Esophagus squamous epithelium (tissue), 5 donors: Measurements from ENCODE around the gene NSMCE3. TPM values are rescaled to one million over a fixed set of nuclear protein-coding genes. Genes with fewer than 3 reads are reported as not detected.

Experiments
- DNase-seq: peaks from one replicate; lab custom pipeline; 2025; lab: John Stamatoyannopoulos, UW
- H3K27ac ChIP-seq, 4 donors: fragments of 200-600 bp; sonication (generic); one replicate each; pipeline ENCODE4 v1.5.1; 2016 to 2019; ENCODE audit warnings: mild to moderate bottlenecking in 1 of 4
- H3K27me3 ChIP-seq, 4 donors: fragments of 200-600 bp; sonication (generic); 1 replicate in 3 of 4; 2 replicates in 1 of 4; pipeline versions ENCODE4 v1.5.1 to v1.6.0; 2017 to 2021; ENCODE audit warnings: antibody characterized with exemption in 1 of 4
- H3K36me3 ChIP-seq, 3 donors: fragments of 200-600 bp; sonication (generic); one replicate each; pipeline ENCODE4 v1.5.1; 2016 to 2019
- H3K4me1 ChIP-seq, 3 donors: fragments of 200-600 bp; sonication (generic); one replicate each; pipeline ENCODE4 v1.5.1; 2017 to 2019
- H3K4me3 ChIP-seq, 4 donors: fragments of 200-600 bp; sonication (generic); 1 replicate in 3 of 4; 2 replicates in 1 of 4; pipeline ENCODE4 v1.5.1; 2016 to 2019; ENCODE audit warnings: mild to moderate bottlenecking in 2 of 4, moderate library complexity in 1 of 4
- H3K9me3 ChIP-seq, 3 donors: fragments of 200-600 bp; sonication (generic); one replicate each; pipeline ENCODE4 v1.5.1; 2016 to 2019
- CTCF ChIP-seq, 6 experiments: fragments of 450-650 bp in 4 of 6; fragments of 200-600 bp in 2 of 6; sonication (generic) in 2 of 6; IDR thresholded peaks; one replicate each; pipeline ENCODE4 v1.5.1; 2016 to 2019; ENCODE audit warnings: antibody characterized with exemption in 6 of 6, mild to moderate bottlenecking in 4 of 6, moderate library complexity in 4 of 6
- POLR2A ChIP-seq, 4 donors: fragments of 450-650 bp; IDR thresholded peaks; one replicate each; pipeline ENCODE4 v1.6.1; 2017; ENCODE audit warnings: antibody characterized with exemption in 4 of 4, mild to moderate bottlenecking in 4 of 4, moderate library complexity in 3 of 4
- WGBS, 2 donors: methylation state at CpG; one replicate each; pipeline ENCODE4 v1.1.5; 2018; 5-methylcytosine and 5-hydroxymethylcytosine counted together
- intact Hi-C: fragments of 100-400 bp; cut with DNase I; formaldehyde crosslinking; loops from one replicate; pipeline ENCODE4 v1.15.0; 2022
- total RNA-seq, 4 donors: library from RNA; depleted of rRNA; stranded (reverse); fragments of >200 nt; gene quantifications; one replicate each; pipeline ENCODE4 v1.1.0, GENCODE V29; 2016
- donor health status: DM: yes; HTN: yes; CAD: no.

The NSMCE3 gene
- total RNA-seq, 4 donors from 2014 or later: 4.0 to 9.6 (median 5.5) TPM

GRCh38 chr15:29308299-29308698 lies 38.7 kb upstream of the NSMCE3 start:
- no peaks in the 10 kb centered on the region for H3K9me3 ChIP-seq
- H3K4me1 ChIP-seq: no peaks in the 10 kb centered on the region
- no peak overlapping the region for H3K4me3 ChIP-seq
- no peak for DNase-seq
- TF ChIP-seq CTCF (IDR thresholded peaks at IDR 0.05) (no peak), POLR2A (IDR thresholded peaks at IDR 0.05) (no peak)
- H3K27ac ChIP-seq: no peak overlapping the region
- intact Hi-C loops: no loop called here
- no peaks in the 10 kb centered on the region for H3K36me3 ChIP-seq
- WGBS, 2 donors: 75 to 84% methylated on average over 7 of the region's 7 CpGs
- H3K27me3 ChIP-seq: no peaks in the 10 kb centered on the region

- TF ChIP-seq POLR2A (IDR thresholded peaks at IDR 0.05): no peak
- no peak for TF ChIP-seq CTCF (IDR thresholded peaks at IDR 0.05)
- intact Hi-C loops: no loop called here
- H3K27me3 ChIP-seq: no peaks in the 10 kb centered on the region
- H3K4me3 ChIP-seq: no peak overlapping the region
- no peaks in the 10 kb centered on the region for H3K36me3 ChIP-seq
- no peaks in the 10 kb centered on the region for H3K9me3 ChIP-seq
- 53 to 55% methylated on average over 3 of the region's 3 CpGs for WGBS, 2 donors
- no peaks in the 10 kb centered on the region for H3K4me1 ChIP-seq
- no peak for DNase-seq
- no peak overlapping the region for H3K27ac ChIP-seq
These were observed 35.9 kb upstream of the NSMCE3 start for GRCh38 chr15:29305556-29305955.

DNA sequence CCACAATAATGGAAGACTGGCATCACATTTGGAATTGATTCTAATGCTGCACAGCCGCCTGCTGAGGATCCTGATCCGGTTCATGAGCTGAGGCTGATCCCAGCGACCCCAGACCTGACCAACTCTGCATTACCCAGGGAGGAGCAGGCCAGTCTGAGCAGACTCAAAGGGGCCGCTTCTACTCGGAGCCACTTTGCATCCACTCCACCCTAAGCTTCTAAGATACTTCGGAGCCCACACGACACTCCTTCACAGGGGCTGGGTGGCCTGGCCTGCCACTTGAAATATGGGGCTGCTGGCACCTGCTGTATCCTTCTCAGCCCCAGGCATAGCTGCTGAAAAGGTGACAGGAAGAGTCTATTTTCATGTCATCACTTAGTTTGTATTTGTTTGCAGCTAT lies 33.2 kb upstream of the NSMCE3 start:
- H3K27me3 ChIP-seq: no peaks in the 10 kb centered on the region
- H3K27ac ChIP-seq: no peak overlapping the region
- no peak overlapping the region for H3K4me3 ChIP-seq
- no peaks in the 10 kb centered on the region for H3K36me3 ChIP-seq
- no peaks in the 10 kb centered on the region for H3K4me1 ChIP-seq
- no peak for DNase-seq
- TF ChIP-seq POLR2A (IDR thresholded peaks at IDR 0.05) (no peak), CTCF (IDR thresholded peaks at IDR 0.05) (no peak)
- intact Hi-C loops: no loop called here
- H3K9me3 ChIP-seq: no peaks in the 10 kb centered on the region
- WGBS, 2 donors: 69 to 88% methylated on average over 6 to 7 of the region's 7 CpGs

DNA sequence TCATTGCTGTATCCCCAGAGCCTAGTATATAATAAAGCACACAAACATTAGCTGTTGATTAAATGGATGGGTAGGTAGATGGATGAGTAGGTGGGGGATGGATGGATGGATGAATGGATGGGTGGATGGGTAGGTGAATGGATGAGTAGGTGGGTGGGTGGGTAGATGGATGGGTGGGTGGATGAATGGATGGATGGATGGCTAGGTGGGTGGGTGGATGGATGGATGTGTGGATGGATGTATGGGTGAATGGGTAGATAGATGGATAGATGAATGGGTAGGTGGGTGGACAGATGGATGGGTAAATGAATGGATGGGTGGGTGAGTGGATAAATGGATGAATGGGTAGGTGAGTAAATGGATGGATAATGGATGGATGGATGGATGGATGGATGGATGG lies 30.2 kb upstream of the NSMCE3 start:
- no peak overlapping the region for H3K4me3 ChIP-seq
- intact Hi-C loops: no loop called here

GRCh38 chr15:29299331-29299730 lies 29.7 kb upstream of the NSMCE3 start:
- 70 to 80% methylated on average over 3 of the region's 3 CpGs for WGBS, 2 donors
- Histone ChIP-seq H3K9me3 (no peaks in the 10 kb centered on the region), H3K27ac (no peak overlapping the region), H3K4me1 (no peaks in the 10 kb centered on the region), H3K4me3 (no peak overlapping the region), H3K27me3 (no peaks in the 10 kb centered on the region), H3K36me3 (no peaks in the 10 kb centered on the region)
- DNase-seq: no peak
- no peak for TF ChIP-seq CTCF (IDR thresholded peaks at IDR 0.05)
- TF ChIP-seq POLR2A (IDR thresholded peaks at IDR 0.05): no peak
- intact Hi-C loops: no loop called here

More for the DNA sequence above, 30.2 kb upstream of the NSMCE3 start:
- no peak overlapping the region for H3K27ac ChIP-seq
- no peak for DNase-seq
- TF ChIP-seq CTCF (IDR thresholded peaks at IDR 0.05): no peak
- TF ChIP-seq POLR2A (IDR thresholded peaks at IDR 0.05): no peak
- H3K9me3 ChIP-seq: no peaks in the 10 kb centered on the region
- no peaks in the 10 kb centered on the region for H3K27me3 ChIP-seq
- H3K4me1 ChIP-seq: no peaks in the 10 kb centered on the region
- H3K36me3 ChIP-seq: no peaks in the 10 kb centered on the region
